Muscle of arm (tissue), 12 donors: ENCODE data around the gene ATRN. TPM values are rescaled to one million over a fixed set of nuclear protein-coding genes. Genes with fewer than 3 reads are reported as not detected.

ENCODE experiments used
- DNase-seq: peaks from one replicate; pipeline ENCODE4 v3.0.0-alpha.2; 2013
- polyA plus RNA-seq, 12 donors: library from polyadenylated mRNA; unstranded; fragments of 120-200 nt; gene quantifications; one replicate each; pipeline ENCODE4 v1.2.1, GENCODE V29; 2013; ENCODE audit not compliant: insufficient read length in 12 of 12

The ATRN gene
- polyA plus RNA-seq, 12 donors, result 22.6 to 30.1 (median 26.0) TPM; not detected in 1

DNA sequence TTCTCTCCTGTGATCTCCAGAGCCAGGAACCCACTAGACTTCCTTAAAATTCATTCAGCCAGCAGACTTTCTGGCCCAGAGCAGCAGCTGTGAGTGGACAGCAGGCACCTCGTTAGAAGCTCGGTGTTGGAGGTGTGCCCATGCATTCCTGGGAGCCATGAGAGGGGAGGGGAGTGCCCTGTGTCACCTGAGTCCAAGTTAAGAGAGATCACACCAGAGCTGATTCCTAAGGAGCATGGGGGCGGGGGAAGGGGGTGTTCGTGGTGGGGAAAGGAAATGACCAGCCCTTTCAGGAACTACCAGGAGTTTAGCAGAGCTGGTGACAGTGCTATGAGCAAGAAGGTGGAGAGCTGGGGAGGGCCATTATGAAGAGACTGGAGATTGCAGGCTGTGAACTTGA lies 145.4 kb downstream of the ATRN start:
- DNase-seq, result no peak

DNA sequence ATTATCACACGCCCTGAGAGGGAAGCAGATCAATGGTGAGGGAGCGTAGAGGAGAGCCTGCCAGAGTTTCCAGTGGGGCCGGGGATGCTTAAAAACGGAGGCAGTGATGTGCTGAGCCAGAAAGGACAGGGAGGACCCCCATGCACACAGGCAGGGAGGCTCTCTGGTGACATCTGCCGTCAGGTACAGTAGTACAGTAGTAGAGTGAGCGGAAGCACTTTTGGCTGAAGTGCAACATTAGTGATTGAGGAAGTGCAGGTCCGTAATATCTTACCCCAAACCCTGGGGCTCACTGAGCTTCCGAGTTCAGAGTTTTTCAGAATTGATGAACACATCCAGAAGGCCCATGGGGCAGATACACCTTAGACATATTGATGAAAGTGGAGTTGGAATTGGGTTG lies 150.3 kb downstream of the ATRN start:
- no peak for DNase-seq

DNA sequence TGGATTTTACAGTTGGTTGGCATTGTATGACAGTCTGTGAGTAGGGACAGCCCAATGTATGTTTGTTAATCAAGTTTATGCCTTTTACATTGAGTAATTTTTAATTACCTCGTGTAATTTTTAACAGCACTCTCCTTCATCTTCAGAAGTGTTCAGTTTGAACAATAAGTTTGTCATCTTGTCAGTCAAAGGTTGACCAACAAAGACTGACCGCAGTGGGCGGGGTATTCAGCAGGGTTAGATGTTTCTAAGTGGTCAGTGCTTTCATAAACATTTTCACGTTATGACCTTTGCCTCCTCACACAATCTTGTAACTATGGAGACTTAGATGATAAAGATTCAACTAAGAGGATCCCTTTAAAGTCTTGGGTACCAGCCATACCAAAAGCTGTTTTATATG lies 151.6 kb downstream of the ATRN start:
- DNase-seq, result no peak

DNA sequence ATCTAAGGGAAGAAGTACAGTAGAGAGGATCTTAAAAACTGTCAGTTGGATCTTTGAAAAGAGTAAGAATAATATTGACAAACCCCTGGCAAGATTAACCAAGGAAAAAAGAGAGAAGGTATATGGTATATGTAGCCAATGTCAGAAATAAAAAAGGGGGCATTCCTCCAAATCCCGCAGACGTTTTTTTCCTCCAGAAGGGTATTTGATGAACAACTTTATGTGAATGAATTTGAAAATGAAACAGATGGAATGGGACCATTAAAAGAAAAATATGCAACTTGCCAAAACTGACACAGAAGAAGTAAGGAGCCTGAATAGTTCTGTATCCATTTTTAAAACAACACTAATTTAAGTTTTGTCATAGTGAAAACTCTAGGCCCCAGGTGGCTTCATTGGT lies 156.7 kb downstream of the ATRN start:
- DNase-seq, result no peak

DNA sequence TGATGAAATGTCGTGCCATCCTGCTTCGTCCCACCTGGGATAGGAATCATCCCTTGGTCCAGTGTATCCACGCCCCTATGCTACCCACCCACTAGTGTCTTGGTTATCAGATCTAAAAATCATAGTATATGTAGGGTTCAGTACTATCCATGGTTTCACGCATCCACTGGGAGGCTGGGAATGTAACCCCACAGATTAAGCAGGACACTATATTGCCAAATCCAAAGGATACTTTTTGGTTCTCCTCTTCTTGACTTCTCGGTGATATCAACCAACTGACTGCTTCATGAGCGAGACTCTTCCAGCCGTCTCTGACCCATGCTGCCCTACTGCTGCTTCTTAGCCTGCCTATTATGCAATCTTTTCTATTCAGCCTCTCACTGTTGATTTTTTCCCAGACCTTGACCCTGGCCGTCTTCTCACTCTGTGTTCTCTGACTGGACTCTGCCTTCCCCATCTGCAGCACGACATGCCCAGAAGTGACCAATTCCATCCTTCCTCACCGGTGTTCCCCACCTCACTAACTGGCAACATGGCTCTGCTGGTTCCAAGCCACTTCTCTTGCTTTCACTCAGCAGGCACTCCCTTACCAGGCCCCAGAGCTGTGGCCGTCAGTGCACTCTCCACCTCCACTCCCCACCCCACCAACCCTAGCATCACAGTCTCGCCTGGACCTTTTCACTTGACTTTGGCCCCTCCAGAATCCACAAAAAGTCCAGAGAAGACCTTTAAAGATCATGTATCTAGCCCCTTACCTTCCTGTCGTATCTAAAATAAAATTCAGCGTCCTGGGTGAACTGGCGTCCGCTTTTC lies 157.9 kb downstream of the ATRN start:
- DNase-seq, result no peak

DNA sequence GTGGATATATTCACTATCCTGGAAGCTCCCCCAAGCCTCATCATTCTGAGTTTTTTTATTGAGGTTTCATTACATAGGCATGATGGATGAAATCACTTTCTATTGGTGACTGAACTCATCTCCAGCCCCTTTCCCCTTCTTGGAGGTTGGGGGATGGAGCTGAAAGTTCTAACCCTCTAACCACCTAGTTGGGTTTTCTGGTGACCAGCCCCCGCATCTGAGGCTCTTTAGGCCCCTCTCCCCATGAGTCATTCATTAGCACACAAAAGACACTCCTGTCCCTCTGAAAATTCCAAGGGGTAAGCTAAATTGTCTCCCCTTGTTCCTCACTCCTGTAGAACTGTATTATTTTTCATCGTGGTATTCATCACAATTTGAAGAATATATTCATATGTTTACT lies 159.1 kb downstream of the ATRN start:
- no peak for DNase-seq

DNA sequence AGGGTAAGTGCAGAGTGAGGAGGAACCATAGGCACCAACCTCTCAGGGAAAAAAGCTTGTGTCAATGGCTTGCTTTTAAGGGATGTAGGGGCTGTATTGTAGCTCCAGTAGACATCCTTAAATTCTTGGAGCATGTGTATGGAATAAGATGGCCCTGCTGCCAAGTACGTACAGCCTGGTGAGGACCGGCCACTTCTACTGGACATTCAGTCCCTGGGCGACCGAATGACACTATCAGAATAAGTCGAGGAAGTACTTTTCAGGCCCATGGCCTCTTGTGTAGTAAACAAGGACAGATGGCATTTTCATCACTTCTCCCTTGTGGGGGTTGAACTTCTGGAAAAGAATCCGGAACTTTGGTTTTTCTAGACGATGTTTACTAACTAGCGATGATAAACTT lies 159.6 kb downstream of the ATRN start:
- DNase-seq, result no peak

DNA sequence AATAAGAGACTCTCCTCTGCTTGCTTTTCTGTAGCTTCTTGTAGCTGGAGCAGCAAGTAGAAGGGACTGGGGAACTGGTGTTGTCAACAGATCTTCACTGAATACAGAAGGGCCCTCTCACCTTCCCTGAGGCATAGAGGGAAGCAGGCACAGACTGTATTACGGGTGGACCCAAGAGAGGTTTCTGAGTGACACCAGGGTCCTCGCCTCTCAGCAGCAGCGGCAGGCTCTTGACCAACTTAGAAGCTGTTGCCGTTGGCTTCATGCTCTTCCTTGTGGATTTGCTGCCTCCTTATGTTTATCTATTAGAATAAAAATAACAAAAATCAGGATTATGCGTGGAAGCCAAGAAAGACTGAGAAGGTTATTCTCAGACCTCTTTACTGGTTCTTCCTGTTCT lies 160.7 kb downstream of the ATRN start:
- no peak for DNase-seq

DNA sequence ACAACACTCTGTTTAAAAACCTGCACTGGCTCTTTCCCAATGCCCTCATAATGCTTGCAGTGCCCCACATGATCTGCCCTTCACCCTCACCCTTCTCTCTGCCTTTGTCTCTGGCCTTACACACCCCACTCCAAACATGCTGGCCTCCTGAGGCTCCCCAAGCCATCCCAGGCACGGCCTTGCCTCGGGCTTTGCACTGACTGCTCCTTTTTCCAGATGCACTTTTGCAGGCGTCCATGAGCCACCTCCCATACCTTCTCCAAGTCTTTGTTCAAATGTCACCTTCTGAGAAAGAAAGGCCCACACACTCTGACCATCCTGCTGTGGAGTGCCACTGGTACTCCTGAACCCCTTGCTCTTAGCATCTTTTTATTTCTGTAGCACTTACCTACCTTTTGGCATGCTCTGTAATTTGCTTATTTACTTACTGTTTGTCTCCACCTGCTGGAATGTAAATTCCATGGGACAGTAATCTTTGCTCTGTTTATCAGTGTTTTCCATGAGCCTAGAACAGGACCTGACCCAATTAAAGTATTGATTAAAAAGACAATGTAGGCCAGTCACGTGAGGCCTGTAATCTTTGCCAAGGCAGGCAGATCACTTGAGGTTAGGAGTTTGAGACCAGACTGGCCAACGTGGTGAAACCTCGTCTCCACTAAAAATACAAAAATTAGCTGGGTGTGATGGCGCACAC lies 161.6 kb downstream of the ATRN start:
- DNase-seq, result no peak

DNA sequence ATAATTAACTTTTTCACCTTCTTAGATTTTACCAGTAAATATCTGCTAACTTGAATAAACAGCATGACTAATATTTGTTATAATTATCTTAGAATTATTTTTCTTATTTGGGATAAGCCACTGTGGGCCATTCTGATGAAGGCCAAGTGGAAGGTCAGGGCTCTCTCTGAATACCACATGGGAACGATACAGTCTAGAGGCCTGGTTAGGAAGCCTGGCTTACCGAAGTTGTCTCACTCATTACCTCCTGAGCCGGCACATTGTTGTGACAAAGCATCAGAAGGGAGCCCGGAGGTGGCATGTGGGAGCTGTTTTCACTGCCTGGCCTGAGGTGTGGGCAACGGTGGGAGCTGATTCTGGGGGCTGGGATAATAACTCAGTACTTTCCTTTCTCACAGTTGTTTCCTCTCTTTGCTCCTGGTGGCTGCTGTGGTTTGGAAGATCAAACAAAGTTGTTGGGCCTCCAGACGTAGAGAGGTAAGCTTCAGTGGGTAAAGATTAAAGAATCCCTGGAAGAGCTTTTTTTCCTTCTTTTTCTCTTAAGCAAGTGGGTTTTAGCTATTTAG lies 163.2 kb downstream of the ATRN start:
- DNase-seq, result no peak

DNA sequence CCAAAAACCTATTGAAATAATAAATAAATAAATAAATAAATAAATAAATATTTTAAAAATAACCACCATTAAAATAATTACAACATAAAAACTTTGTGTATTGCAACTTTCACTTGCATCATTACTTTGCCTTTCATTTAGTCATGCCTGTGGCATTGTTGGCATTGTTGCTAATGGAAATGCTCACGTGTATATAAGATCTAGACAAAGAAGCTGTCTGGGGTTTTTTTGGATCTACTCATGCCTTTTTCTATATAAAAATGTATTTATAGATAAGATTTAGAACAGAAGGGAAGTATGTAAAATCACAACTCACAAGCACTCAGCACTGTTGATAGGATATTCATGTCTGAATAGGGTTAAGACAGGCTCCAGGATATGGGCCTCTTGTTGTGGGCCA lies 164.5 kb downstream of the ATRN start:
- no peak for DNase-seq

DNA sequence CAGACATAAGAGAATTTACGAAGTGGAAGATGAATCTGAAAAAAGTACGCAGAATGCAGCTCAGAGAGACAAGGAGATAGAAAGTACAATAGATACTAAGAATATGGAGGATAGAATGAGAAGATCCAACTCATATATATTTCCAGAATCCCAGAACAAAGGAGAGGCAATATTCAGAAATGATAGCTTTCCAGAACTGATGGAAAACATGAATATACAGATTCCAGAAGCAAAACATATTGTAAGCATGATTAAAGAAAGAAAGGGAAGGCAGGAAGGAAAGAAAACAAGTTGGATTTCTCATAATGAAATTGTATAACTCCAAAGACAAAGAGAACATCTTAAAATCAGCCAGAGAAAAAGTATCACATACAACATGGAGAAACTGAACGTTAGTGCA lies 169.4 kb downstream of the ATRN start:
- DNase-seq, result no peak

DNA sequence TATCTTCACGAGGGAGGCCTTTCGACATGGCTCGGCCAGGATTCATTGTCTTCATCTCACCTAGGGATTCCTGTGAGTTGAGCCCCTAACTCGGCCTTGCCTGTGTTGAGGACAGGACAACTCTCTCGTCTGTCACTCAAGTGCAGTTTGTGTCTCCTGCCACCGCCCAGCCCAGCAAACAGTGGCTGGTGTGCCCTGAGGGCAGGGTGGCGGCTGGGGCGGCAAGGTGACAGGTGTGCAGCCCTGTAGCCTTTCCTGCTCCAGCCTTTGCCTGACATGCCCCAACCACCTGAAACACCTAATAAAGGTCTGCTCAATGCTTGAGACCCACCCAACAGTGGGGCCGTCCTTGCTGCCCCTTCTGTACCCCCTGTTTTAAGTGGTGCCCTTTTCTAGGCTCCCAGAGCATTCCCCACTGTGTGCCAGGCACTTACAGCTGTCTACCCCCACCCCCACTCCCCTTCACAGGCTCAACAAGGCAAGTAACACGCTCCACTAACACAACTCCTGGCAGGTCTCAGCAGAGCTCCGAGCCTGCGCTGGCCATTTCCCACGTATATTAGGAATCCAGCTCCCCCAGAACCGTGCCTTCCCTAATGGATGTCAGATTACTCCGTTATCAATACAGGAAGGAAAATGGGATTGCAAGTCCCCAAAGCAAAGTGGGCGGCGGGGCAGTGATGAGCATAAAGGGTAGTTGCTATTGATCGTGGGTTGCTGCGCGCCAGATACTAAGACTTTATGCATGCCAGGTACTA lies 174.7 kb downstream of the ATRN start:
- no peak for DNase-seq

DNA sequence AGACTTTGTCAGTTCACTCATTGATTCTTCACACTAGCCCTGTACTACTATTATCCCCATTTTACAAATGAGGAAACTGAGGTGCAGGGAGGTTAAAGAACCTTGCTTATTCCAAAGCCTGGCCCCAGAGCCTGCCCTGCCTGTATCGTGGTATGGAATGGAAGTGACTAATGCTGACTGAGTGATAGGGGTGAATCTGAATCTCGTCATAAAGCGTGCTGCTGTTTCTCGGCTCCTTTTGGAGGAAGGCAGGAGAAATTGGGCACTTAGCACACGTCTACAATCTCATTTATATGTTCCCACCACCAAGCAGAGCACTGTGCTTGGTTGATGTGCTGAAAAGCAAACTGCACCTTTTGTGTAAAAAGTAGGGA lies 175.2 kb downstream of the ATRN start:
- DNase-seq, result no peak

DNA sequence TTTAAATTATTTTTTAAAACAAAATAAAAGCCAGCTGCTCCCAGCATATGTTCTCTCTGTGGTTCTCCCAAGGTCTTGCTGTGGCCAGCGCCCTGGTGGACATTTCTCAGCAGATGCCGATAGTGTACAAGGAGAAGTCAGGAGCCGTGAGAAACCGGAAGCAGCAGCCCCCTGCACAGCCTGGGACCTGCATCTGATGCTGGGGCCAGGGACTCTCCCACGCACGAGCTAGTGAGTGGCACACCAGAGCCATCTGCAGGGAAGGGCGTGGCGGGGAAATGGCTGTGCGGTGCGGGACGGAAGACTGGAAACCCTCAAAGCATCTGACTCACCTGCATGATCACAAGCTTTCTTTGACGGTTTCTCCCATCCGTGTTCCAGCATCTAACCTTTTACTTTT lies 175.8 kb downstream of the ATRN start:
- no peak for DNase-seq

DNA sequence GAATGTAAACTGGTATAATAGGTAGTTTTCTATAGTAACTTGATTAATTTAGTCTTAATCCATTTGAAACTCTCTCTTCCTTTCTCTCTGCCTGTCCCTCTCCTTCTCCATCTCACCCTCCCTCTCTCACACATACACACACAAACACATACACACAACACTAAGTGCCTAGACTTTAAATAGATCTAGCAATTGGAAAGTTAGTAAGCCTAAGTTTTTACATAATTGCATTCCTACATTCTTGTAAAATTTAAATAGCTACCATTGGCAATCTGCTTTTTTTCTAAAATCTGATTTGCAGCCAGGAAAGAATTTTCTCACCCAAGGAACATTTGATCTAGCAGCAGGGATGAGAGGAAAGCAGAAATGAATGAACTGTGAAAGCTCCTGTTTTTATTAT lies 176.7 kb downstream of the ATRN start:
- DNase-seq, result no peak

DNA sequence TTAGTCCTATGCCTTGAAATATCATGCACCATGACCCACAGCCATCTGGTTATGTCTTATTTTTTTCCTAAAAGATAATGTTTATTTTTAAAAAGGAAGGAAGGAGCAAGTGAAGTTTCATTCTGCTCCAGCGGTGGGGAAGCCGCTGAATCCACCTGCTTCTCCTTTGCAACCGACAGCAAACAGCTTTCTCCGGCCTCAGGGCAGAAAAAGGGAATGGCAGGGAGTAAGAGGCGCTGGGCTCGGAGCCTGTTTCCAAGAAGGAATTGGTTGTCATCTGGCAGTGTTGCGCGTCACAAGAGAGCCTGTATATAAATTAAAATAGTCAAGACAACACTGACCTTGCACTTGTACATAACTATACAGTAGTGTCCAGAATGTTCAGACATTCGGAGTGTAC lies 178.1 kb downstream of the ATRN start:
- no peak for DNase-seq

DNA sequence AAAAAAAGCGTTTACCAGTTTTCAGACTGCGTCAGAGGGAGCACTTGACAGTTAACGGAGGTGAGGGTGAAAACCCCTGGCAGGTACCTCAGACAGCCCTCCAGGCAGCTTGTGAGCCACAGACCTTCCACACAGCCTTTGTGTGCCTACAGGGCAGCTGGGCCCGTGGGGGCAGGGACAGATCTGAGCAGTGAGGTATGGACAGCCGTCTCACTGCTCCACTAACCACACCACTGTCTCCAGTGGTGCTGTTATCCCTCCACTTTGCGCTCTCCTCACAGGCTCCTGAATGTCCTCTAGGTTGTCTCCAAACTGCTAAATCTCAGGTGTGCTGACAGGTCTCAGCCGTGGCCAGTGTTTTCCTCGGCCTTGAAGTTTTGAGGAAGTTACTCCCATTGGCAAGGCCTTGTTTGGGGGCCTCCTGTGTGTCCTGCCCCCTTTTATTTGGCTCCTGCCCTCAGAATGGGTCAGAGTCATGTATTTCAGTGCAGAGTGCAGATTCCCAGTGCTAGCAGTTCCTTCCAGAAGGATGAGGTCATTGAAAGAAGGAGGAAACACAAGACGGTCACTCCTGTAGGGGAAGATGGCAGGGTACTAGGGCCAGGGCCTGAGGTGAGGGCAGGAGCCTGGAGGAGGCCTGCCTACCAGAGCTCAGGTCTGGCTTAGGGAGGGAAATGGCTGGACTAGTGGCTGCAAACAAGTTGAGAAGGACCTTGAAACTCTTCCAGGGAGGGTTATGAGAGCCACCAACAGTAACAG lies 180.6 kb downstream of the ATRN start:
- no peak for DNase-seq

DNA sequence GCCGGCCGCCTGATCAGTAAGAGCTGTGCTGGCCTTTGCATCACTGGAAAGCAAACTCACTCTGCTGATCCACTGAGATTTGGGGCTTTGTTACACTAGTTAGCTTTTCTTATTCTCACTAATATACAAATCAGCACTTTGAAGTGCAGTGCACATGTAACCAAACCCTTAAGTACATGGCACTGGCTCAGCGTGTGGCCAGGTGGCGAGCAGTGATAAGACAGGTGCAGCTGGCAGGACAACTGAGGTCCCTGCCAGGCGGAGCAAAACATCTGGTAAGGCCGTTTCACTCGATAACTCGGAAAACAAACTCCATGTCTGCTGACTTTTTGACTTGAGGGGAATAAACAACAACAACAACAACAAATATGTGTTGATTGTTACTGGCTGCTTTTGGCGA lies 181.4 kb downstream of the ATRN start:
- DNase-seq, result no peak

DNA sequence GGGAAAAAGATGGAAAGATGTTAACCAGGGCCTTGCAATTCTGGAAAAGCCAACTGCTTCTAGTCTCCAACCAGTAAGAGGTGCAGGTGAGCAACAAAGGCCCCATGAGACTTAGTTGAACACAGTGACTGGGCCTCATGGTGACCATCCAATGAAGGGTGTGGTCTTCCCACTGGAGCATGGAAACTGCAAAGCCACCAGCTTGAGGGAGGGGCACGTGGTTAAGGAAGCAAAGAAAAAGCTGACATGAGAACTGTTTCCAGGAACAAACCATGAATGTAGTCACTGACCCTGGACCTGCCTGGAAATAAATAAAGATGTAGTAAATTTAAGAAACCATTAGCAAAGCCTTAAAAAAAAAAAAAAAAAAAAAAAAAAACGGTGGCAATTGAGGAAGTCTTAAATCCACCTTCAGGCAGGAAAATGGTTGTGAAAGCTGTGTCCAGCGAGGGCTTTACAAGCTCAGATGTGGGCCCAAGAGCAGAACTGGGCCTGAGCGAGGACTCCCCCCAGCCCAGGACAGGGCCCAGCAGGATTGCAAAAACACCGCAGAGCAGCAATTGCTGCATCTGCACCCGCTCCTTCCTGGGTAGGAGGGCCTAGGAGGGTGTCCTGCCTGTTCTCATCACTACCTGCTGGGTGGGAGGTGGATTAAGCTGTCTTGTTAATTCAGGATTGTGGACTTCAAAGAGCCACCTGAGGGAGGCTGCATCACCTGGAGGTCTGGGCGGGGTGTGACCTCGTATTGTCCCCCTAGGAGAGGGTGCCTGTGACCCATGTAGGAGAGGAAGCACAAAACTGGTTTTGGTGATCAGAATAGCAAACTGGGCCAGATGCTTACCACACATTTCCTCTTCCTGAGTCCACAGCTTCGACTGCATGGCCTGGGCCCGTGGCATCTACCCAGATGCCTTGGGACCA lies 182.1 kb downstream of the ATRN start:
- no peak for DNase-seq

DNA sequence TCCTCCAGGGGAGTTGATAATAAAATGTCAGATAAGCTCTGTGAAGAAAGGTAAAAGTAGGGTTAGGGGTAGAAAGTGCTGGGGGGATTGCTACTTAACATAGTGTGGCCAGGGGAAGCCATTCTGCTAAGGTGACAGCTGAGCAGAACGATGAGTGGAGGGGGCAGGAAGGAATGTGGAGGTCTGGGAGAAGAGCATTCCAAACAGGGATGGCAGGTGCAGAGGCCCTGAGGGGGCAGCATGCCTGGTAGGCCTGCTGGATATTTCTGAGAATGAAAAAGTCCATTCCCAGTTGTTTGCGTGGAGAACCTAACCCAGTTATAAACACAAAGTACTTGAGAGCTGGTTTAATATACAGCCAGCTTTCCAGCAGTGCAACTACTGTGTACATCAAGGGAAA lies 183.1 kb downstream of the ATRN start:
- DNase-seq, result no peak
